Upper lobe of right lung (tissue), 1 donor: ENCODE measurements around the gene AGO4. TPM values are rescaled to one million over a fixed set of nuclear protein-coding genes. Genes with fewer than 3 reads are reported as not detected.

Experiments used
- ATAC-seq: fragments of 200-7000 bp; cut with Tn5 transposase; one replicate; pipeline ENCODE4 v1.9.1; 2020; ENCODE audit warnings: mild to moderate bottlenecking, moderate library complexity
- DNase-seq: peaks from one replicate; pipeline ENCODE4 v3.0.0-alpha.2; 2020
- H3K27ac ChIP-seq: fragments of 200-600 bp; one replicate; pipeline ENCODE4 v1.8.0; 2022
- H3K27me3 ChIP-seq: fragments of 200-600 bp; one replicate; pipeline ENCODE4 v1.8.0; 2022; ENCODE audit warnings: mild to moderate bottlenecking
- H3K36me3 ChIP-seq: fragments of 200-600 bp; one replicate; pipeline ENCODE4 v1.8.0; 2022
- H3K4me1 ChIP-seq: fragments of 200-600 bp; one replicate; pipeline ENCODE4 v1.8.0; 2022
- H3K4me3 ChIP-seq: fragments of 200-600 bp; one replicate; pipeline ENCODE4 v1.8.0; 2022; ENCODE audit warnings: mild to moderate bottlenecking
- H3K9me3 ChIP-seq: fragments of 200-600 bp; one replicate; pipeline ENCODE4 v1.8.0; 2022
- CTCF ChIP-seq: fragments of 200-600 bp; IDR thresholded peaks from one replicate; pipeline ENCODE4 v1.8.0; 2022; ENCODE audit warnings: antibody characterized with exemption
- intact Hi-C: fragments of 100-400 bp; cut with DNase I; formaldehyde crosslinking; loops from one replicate; pipeline ENCODE4 v1.11.0; 2022
- total RNA-seq: library from RNA; stranded (reverse); fragmentation: NEBNext Ultra II Directional; extraction: Animal tissue kit (Norgen Biotek cat#: 25700); gene quantifications from one replicate; pipeline ENCODE4 v1.2.1, GENCODE V29; 2021
- donor health status: DM: no; HTN: yes; CAD: no; lungs with severe emphysema.

AGO4 gene
- total RNA-seq, 1 donor from 2014 or later, result 23.6 TPM

DNA sequence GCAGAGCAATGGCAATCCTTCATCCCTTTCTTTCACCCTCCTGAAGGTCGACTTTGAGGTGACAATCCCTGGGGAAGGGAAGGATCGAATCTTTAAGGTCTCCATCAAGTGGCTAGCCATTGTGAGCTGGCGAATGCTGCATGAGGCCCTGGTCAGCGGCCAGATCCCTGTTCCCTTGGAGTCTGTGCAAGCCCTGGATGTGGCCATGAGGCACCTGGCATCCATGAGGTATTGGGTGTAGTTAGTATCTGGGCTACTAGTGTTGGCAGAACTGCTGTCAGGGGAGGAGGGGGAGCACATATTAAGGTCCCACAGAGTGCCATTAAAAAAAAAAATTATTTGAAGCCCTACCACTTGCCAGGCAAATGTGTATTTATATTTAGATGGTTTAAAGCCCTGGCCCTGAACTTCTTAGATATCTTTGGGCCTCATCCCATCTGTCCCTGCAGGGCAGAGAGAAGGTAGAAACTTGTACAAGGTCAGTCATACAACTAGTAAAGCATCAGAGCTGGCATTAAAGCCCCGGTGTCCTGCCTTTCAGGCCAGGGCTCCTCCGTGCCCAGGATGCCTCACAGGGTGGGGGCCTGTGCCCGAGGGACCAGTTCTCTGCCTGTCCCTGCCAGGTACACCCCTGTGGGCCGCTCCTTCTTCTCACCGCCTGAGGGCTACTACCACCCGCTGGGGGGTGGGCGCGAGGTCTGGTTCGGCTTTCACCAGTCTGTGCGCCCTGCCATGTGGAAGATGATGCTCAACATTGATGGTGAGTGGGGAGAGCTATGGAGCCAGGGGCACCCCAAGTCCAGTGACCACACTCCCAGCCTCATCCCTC lies 85.4 kb downstream of the AGO4 start:
- Histone ChIP-seq H3K9me3 (no peaks in the 10 kb centered on the region), H3K36me3 (peaks cover 93% of the 10 kb centered on the region), H3K27ac (no peak overlapping the region), H3K27me3 (no peaks in the 10 kb centered on the region), H3K4me3 (no peak overlapping the region), H3K4me1 (peaks cover 3% of the 10 kb centered on the region)
- DNase-seq (no peak), ATAC-seq (peak; percentile 9)
- intact Hi-C loops, result no loop called here
- TF ChIP-seq CTCF, result no peak

DNA sequence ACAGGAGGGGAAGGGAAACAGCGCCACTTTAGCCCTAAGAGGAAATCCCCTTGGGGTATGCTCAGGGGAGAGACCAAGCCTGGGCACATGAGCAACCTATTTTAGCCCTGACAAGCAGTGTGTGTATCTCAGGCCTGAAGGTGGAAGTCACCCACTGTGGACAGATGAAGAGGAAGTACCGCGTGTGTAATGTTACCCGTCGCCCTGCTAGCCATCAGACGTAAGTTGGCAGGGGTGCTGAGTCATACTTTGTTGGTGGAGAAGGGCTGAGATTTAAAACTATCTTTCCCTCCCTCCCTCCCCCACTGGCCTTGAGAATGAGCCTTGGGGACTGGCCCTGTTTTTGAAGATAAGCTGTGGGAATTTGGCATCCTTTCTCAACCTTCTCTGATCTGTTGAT lies 86.4 kb downstream of the AGO4 start:
- no peaks in the 10 kb centered on the region for H3K27me3 ChIP-seq
- H3K9me3 ChIP-seq, result no peaks in the 10 kb centered on the region
- DNase-seq (no peak), ATAC-seq (peak; percentile 94)
- H3K4me3 ChIP-seq, result no peak overlapping the region
- intact Hi-C loops, result no loop called here
- H3K4me1 ChIP-seq, result peaks cover 3% of the 10 kb centered on the region
- TF ChIP-seq CTCF, result no peak
- peaks cover 93% of the 10 kb centered on the region for H3K36me3 ChIP-seq
- H3K27ac ChIP-seq, result no peak overlapping the region

- ATAC-seq (no peak), DNase-seq (no peak)
- intact Hi-C loops, result no loop called here
- Histone ChIP-seq H3K36me3 (peaks cover 89% of the 10 kb centered on the region), H3K9me3 (no peaks in the 10 kb centered on the region), H3K27ac (no peak overlapping the region), H3K27me3 (no peaks in the 10 kb centered on the region), H3K4me3 (no peak overlapping the region), H3K4me1 (peaks cover 3% of the 10 kb centered on the region)
- no peak for TF ChIP-seq CTCF
Measured at GRCh38 chr1:35894656-35895055, 86.8 kb downstream of the AGO4 start.

DNA sequence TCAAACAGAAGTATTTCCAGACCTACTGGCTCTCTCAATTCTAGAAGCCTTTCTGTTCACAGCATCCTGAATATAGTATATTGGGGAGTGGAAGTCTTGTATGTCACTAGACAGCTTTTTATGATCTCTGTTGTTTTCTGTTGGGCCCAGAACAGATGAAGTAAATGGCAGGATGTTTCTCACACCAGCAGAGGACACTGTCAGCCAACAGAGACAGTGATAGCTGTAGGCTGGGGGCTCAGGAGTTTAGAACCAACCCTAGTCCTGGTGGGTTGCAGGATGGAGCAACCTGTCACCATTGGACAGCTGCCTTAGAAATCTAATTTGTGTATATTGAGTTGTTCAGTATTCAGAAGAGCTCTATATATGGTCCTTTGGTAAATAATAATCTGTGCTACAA lies 92.1 kb downstream of the AGO4 start:
- H3K9me3 ChIP-seq, result no peaks in the 10 kb centered on the region
- no peak for TF ChIP-seq CTCF
- peaks cover 77% of the 10 kb centered on the region for H3K36me3 ChIP-seq
- H3K27ac ChIP-seq, result no peak overlapping the region
- no peak overlapping the region for H3K4me3 ChIP-seq
- intact Hi-C loops, result no loop called here
- H3K27me3 ChIP-seq, result no peaks in the 10 kb centered on the region
- ATAC-seq, result no peak
- DNase-seq, result no peak
- H3K4me1 ChIP-seq, result no peaks in the 10 kb centered on the region

DNA sequence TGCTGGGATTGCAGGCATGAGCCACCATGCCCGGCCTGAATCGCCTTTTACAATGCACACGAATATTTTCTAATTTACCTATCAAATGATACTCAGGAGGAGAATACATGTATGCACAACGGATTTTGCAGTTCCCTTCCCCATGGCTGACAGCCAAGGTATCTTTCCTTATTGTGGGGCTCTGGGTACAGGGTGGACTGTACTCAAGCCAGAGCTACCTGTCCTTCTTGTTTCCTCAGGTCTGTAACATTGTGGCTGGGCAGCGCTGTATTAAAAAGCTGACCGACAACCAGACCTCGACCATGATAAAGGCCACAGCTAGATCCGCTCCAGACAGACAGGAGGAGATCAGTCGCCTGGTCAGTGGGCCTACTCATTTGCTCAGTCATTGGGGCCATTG lies 93.4 kb downstream of the AGO4 start:
- Histone ChIP-seq H3K4me3 (no peak overlapping the region), H3K27ac (no peak overlapping the region), H3K27me3 (no peaks in the 10 kb centered on the region), H3K36me3 (peaks cover 68% of the 10 kb centered on the region), H3K9me3 (no peaks in the 10 kb centered on the region), H3K4me1 (no peaks in the 10 kb centered on the region)
- ATAC-seq (no peak), DNase-seq (no peak)
- intact Hi-C loops, result no loop called here
- no peak for TF ChIP-seq CTCF
